ELR (cell line): Measurements from ENCODE around the gene KIF6.
"Not testable (repeated sequence)": the region's sequence is repeated elsewhere in the genome, so short reads cannot be mapped to it uniquely, and the experiment has no call there.

Source experiments
- DNase-seq: peaks from one replicate; pipeline ENCODE4 v3.0.0-alpha.2; 2015; ENCODE audit warnings: low read depth

Gene KIF6

GRCh38 chr6:39499053-39499452 is 226.2 kb downstream of the KIF6 start:
- DNase-seq, result no peak

GRCh38 chr6:39498096-39498495 is 227.1 kb downstream of the KIF6 start:
- no peak for DNase-seq

- DNase-seq, result no peak
These were observed 228.3 kb downstream of the KIF6 start for GRCh38 chr6:39496915-39497314.

GRCh38 chr6:39496456-39496855 is 228.8 kb downstream of the KIF6 start:
- DNase-seq, result no peak

- no peak for DNase-seq
These were observed 229.6 kb downstream of the KIF6 start for GRCh38 chr6:39495640-39496039.

- DNase-seq, result no peak
These were observed 230.2 kb downstream of the KIF6 start for GRCh38 chr6:39494998-39495397.

- DNase-seq, result no peak
These were observed 231.4 kb downstream of the KIF6 start for GRCh38 chr6:39493777-39494176.

GRCh38 chr6:39493174-39493573 is 232.0 kb downstream of the KIF6 start:
- DNase-seq, result peak; percentile 23

- no peak for DNase-seq
These were observed 235.1 kb downstream of the KIF6 start for GRCh38 chr6:39490108-39490507.

- DNase-seq, result no peak
These were observed 236.8 kb downstream of the KIF6 start for GRCh38 chr6:39488255-39488879.

GRCh38 chr6:39484276-39484675 is 240.9 kb downstream of the KIF6 start:
- DNase-seq, result no peak

GRCh38 chr6:39479819-39480218 is 245.4 kb downstream of the KIF6 start:
- not testable (repeated sequence) for DNase-seq

GRCh38 chr6:39476670-39477069 is 248.5 kb downstream of the KIF6 start:
- no peak for DNase-seq

- DNase-seq, result no peak
These were observed 249.1 kb downstream of the KIF6 start for GRCh38 chr6:39476151-39476550.

GRCh38 chr6:39471954-39472659 is 253.1 kb downstream of the KIF6 start:
- DNase-seq, result no peak

GRCh38 chr6:39470506-39470905 is 254.7 kb downstream of the KIF6 start:
- DNase-seq, result no peak

- no peak for DNase-seq
These were observed 256.8 kb downstream of the KIF6 start for GRCh38 chr6:39468385-39468784.

- DNase-seq, result no peak
These were observed 258.6 kb downstream of the KIF6 start for GRCh38 chr6:39466631-39467030.

- no peak for DNase-seq
These were observed 259.7 kb downstream of the KIF6 start for GRCh38 chr6:39465539-39465938.

- DNase-seq, result no peak
These were observed 261.1 kb downstream of the KIF6 start for GRCh38 chr6:39464067-39464466.

GRCh38 chr6:39453956-39454524 is 271.2 kb downstream of the KIF6 start:
- DNase-seq, result peak; percentile 45

- no peak for DNase-seq
These were observed 272.0 kb downstream of the KIF6 start for GRCh38 chr6:39453241-39453640.

- DNase-seq, result peak; percentile 92
These were observed 272.7 kb downstream of the KIF6 start for GRCh38 chr6:39452306-39453145.
